Measurements from ENCODE around the gene QRFP. TPM values are rescaled to one million over a fixed set of nuclear protein-coding genes. Genes with fewer than 3 reads are reported as not detected.

Gene QRFP
- polyA plus RNA-seq, 1 donor from 2014 or later: not detected

DNA sequence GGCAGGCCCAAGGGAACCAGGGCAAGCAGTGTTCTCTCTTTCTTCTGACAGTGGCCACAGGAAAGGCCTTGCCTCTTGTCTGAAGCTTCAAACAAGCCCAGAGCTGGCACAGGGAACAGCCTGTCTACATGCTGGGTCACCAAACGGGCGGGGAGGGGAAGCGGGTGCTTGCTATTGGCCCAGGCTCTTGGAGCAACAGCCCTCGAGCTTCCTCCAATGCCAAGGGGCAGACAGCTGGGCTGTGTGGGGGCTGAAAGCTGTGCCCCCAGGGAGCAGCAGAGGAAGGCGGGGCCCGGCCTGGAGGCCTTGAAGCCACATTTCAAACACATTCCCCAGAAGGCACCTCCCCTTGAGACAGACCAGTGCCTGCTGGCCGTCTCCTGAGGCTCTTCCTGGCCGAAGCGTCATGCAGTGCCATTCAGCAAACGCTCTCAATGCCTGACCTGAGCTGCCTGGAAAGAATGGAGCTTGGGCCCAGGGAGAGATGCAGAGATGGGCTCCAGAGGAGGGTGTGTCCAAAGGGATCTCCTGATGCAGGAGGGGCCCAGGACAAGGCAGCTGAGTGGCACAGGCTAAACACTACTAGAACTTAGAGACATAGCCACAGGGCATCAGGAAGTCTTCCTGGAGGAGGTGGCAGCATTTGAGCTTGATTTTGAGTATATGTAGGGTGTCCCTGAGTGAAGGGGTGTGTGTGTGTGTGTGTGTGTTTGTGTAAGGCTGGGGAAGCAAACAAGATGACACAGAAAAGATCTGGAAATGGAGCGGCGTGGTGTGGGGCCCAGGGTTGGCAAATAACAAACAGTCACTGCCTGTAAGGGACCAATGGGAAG is 39.9 kb upstream of the QRFP start:
- Histone ChIP-seq H3K36me3 (ENCODE audit: insufficient read depth, low read length) (no peaks in the 10 kb centered on the region), H2AFZ (ENCODE audit: low read depth, low read length) (no peak overlapping the region), H3K9me2 (ENCODE audit: insufficient read depth, low read length) (no peaks in the 10 kb centered on the region), H4K20me1 (ENCODE audit: insufficient read depth) (no peaks in the 10 kb centered on the region), H3K27ac (ENCODE audit: low read length) (no peak overlapping the region), H3K9me3 (ENCODE audit: low read length) (no peaks in the 10 kb centered on the region), H3K4me3 (ENCODE audit: low read length) (no peak overlapping the region), H3K79me2 (replicated peaks; ENCODE audit: insufficient read depth, low read length) (no peaks in the 10 kb centered on the region), H3K27me3 (ENCODE audit: insufficient read depth, low read depth, low read length) (peaks cover 41% of the 10 kb centered on the region), H3K9ac (ENCODE audit: low read length) (no peak overlapping the region), H3K4me2 (ENCODE audit: low read length) (no peak overlapping the region), H3F3A (ENCODE audit: insufficient read depth, low read length, poor library complexity, severe bottlenecking) (no peaks in the 10 kb centered on the region)
- TF ChIP-seq MXI1 (conservative IDR thresholded peaks at IDR 0.05; ENCODE audit: poor library complexity, severe bottlenecking) (no peak), RAD21 (conservative IDR thresholded peaks at IDR 0.05) (no peak), EP300 (conservative IDR thresholded peaks at IDR 0.05; ENCODE audit: poor library complexity, severe bottlenecking) (no peak), EZH2 (IDR thresholded peaks at IDR 0.05; ENCODE audit: borderline replicate concordance, insufficient read depth, low read length, poor library complexity, severe bottlenecking) (no peak), SMC3 (conservative IDR thresholded peaks at IDR 0.05; ENCODE audit: poor library complexity) (no peak), TAF1 (IDR thresholded peaks at IDR 0.05; ENCODE audit: low read depth) (no peak), POLR2AphosphoS5 (IDR thresholded peaks at IDR 0.05) (no peak)
- TF ChIP-seq, protein P1, sequence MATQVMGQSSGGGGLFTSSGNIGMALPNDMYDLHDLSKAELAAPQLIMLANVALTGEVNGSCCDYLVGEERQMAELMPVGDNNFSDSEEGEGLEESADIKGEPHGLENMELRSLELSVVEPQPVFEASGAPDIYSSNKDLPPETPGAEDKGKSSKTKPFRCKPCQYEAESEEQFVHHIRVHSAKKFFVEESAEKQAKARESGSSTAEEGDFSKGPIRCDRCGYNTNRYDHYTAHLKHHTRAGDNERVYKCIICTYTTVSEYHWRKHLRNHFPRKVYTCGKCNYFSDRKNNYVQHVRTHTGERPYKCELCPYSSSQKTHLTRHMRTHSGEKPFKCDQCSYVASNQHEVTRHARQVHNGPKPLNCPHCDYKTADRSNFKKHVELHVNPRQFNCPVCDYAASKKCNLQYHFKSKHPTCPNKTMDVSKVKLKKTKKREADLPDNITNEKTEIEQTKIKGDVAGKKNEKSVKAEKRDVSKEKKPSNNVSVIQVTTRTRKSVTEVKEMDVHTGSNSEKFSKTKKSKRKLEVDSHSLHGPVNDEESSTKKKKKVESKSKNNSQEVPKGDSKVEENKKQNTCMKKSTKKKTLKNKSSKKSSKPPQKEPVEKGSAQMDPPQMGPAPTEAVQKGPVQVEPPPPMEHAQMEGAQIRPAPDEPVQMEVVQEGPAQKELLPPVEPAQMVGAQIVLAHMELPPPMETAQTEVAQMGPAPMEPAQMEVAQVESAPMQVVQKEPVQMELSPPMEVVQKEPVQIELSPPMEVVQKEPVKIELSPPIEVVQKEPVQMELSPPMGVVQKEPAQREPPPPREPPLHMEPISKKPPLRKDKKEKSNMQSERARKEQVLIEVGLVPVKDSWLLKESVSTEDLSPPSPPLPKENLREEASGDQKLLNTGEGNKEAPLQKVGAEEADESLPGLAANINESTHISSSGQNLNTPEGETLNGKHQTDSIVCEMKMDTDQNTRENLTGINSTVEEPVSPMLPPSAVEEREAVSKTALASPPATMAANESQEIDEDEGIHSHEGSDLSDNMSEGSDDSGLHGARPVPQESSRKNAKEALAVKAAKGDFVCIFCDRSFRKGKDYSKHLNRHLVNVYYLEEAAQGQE (IDR thresholded peaks at IDR 0.05; ENCODE audit: borderline replicate concordance): no peak
- TF ChIP-seq, protein P2, sequence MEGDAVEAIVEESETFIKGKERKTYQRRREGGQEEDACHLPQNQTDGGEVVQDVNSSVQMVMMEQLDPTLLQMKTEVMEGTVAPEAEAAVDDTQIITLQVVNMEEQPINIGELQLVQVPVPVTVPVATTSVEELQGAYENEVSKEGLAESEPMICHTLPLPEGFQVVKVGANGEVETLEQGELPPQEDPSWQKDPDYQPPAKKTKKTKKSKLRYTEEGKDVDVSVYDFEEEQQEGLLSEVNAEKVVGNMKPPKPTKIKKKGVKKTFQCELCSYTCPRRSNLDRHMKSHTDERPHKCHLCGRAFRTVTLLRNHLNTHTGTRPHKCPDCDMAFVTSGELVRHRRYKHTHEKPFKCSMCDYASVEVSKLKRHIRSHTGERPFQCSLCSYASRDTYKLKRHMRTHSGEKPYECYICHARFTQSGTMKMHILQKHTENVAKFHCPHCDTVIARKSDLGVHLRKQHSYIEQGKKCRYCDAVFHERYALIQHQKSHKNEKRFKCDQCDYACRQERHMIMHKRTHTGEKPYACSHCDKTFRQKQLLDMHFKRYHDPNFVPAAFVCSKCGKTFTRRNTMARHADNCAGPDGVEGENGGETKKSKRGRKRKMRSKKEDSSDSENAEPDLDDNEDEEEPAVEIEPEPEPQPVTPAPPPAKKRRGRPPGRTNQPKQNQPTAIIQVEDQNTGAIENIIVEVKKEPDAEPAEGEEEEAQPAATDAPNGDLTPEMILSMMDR (IDR thresholded peaks at IDR 0.05; ENCODE audit: poor library complexity, severe bottlenecking): no peak

DNA sequence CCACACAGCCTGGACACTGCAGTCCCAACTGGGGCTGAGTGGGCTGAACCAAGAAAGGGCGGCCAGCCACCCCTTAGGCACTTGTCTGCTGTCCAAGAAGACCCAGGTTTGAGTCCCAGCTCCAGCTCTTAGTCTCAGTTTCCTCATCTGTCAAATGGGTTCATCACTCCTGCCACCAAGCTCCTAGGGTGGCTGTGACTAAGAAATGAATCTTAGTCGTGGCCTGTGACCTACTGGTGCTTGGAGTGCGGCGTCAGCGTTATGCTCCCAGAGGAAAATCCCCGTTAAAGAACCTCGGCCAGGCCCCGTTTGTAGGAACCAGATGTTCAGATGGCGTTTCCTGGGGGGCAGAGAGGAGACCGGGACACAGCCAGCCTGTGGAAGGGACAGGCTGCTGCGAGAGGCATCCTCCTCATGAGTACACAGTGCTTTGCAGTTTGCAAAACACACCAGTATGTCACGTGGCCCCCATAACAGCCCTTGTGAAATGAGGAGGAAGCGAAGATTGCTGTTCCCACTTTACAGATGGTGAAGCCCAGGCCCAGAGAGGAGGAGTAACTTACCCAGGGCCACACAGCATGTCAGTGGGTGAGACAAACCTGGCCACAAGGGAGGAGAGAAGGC is 39.1 kb upstream of the QRFP start:
- peaks cover 34% of the 10 kb centered on the region for H3K27me3 ChIP-seq (ENCODE audit: insufficient read depth, low read depth, low read length)
- no peaks in the 10 kb centered on the region for H3F3A ChIP-seq (ENCODE audit: insufficient read depth, low read length, poor library complexity, severe bottlenecking)
- no peak overlapping the region for H3K27ac ChIP-seq (ENCODE audit: low read length)
- H3K36me3 ChIP-seq (ENCODE audit: insufficient read depth, low read length): no peaks in the 10 kb centered on the region
- H3K4me2 ChIP-seq (ENCODE audit: low read length): no peak overlapping the region
- no peaks in the 10 kb centered on the region for H4K20me1 ChIP-seq (ENCODE audit: insufficient read depth)
- H3K9ac ChIP-seq (ENCODE audit: low read length): no peak overlapping the region
- no peaks in the 10 kb centered on the region for H3K79me2 ChIP-seq (replicated peaks; ENCODE audit: insufficient read depth, low read length)
- TF ChIP-seq EZH2 (IDR thresholded peaks at IDR 0.05; ENCODE audit: borderline replicate concordance, insufficient read depth, low read length, poor library complexity, severe bottlenecking): no peak
- TF ChIP-seq EP300 (conservative IDR thresholded peaks at IDR 0.05; ENCODE audit: poor library complexity, severe bottlenecking): no peak
- TF ChIP-seq POLR2AphosphoS5 (IDR thresholded peaks at IDR 0.05): no peak
- no peak for TF ChIP-seq SMC3 (conservative IDR thresholded peaks at IDR 0.05; ENCODE audit: poor library complexity)
- H3K9me3 ChIP-seq (ENCODE audit: low read length): no peaks in the 10 kb centered on the region
- no peaks in the 10 kb centered on the region for H3K9me2 ChIP-seq (ENCODE audit: insufficient read depth, low read length)
- no peak overlapping the region for H2AFZ ChIP-seq (ENCODE audit: low read depth, low read length)
- H3K4me3 ChIP-seq (ENCODE audit: low read length): no peak overlapping the region

All from neural cell (in vitro differentiated cells).